NCI-H82 treated with DMSO at 0.1 percent for 48 hours (cell line): ENCODE results near the gene GMIP.

Experiments
- DNase-seq: peaks from one replicate; lab custom pipeline; 2025; ENCODE audit not compliant: unreplicated experiment; lab: John Stamatoyannopoulos, UW

Gene GMIP

DNA sequence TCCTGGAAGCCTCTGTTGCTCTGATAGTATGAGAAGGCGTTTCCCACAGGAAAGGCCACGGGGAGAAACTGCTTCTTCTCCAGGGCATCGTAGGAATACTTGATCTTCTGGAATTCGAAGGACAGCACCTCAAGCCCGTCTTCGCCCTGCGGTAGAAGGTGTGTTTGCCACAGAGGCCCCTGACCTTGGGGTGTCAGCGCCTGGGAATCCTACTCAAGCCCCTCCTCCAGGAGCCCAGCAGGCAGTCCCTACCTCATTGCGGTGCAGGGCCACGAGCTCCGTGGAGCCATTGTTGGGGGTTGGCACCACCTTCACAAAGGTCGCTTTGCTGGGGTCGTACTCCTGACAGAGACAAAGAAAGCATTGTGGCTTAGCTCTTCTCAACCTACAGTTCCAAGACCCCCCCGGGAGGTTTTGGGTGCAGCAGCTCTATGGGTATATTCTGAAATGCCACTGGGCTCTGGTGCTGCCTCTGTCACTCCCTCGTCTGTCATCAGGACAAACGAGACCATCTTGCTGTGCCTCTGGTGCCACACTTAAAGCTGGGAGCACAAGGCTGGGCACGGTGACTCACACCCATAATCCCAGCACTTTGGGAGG is 16.3 kb upstream of the GMIP start:
- DNase-seq: no peak

DNA sequence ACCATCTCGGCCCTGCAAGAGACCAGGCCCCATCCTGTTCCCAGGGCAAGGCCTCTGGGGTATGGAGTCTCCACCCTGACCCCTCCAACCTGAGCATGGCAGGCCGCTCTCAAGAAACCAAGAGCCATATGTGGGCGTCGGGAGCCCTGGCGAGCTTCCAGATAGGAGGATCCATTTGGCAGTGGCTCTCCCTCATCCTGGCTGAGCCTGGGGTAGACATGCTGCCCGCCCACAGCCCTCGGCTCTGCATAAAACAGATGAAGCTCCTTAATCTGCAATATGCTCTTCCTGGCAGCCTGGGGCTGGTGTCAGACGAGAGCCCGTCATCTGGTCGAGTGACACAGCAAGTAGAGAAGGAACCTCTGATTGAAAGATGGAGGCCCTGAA is 13.9 kb upstream of the GMIP start:
- peak; percentile 86 for DNase-seq

DNA sequence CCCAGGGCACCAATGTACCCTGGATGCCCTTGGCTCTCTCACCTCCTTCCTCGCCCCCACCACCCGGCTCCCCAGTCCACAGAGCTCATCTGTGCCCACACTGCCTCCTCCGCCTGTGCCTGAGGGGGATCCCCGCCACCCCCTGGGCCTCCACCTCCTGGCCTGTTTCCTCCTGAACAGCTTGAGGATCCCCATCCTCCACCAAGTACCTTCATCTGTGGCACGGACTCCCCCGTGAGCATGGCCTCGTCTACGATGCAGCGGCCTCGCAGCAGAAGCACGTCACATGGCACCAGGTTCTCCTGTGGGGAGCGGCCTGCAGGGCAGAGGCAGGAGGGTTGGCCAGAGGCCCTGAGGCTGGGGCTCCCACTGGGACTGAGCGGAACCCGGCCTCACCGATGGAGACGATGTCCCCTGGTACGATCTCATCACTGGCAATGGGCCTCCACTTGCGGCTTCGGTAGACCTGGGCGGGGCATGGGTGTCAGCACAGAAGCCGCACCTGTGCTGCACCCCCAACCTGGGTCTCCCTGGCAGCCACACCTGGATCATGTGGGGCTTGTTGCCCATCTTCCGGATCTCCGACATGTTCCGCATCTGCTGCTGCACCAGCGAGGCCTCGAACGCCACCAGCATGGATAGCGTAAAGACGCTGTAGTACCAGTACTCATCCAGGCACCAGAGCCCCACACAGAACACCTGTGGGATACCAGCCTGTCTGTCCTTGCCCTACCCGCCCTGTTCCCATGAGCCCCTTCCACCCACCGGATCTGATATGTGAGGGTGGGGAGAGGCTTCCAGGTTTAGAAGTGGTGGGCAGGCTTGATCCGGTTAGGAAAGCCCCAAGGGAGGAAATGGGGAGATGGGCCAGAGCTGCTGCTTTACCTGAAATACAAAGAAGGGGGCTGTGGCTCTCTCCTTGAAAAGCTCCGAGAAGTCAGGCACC is 13.3 kb upstream of the GMIP start:
- DNase-seq: no peak

DNA sequence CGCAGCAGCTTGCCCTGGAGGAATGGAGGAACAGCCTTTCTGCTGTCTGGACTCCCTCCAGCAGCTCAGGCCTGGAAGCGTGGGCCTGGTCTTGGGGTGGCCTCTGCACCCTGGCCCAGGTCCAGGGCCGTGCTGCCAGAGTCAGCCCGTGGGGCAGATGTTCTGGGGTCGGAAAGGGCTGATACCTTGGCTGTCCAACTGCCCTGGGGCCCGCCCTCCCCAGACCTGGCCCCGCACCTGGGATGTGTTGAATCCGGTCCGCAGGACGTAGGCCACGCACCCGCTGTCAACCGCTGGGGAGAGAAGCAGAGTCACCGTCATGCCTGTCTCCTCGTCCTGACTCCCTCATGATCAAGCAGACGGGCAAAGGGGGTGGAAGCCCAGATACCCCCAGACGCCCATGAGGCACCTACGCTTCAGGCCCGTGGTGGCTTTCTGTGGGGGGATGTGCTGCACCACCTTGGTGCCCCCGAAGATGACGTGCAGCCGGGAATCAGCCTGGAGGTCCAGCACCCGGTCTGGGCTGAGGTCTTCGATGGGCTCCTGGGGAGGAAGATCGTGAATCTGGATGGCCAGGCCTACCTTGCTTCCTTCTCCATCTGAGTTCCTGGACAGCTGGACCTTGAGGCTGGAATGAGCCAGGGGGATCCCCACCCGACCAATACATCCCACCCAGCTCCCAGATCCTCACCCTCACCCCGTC is 12.3 kb upstream of the GMIP start:
- DNase-seq: no peak

DNA sequence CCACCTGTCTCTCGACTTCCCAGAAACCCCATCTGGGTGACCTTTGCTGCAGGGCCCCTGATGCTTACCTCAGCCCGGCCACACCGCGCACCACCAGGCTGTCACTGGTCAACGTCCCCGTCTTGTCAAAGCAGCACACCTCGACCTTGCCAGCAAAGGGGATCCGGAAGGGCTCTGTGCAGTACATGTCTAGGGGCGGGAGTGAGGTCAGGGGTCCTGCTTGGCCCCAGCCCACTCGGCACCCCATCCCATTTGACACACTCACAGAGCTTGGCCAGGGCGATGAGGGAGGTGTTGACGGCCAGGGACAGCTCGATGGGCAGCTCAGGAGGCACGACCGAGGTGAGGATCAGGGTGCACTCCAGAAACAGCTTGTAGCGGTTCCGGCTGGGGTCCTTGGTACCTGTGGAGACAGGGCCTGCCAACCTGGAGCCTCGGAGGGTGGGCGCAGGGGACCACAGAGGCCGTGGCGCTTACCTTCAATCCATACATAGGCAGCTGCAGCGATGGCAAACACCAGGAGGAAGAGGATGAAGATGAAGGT is 11.7 kb upstream of the GMIP start:
- DNase-seq: no peak

DNA sequence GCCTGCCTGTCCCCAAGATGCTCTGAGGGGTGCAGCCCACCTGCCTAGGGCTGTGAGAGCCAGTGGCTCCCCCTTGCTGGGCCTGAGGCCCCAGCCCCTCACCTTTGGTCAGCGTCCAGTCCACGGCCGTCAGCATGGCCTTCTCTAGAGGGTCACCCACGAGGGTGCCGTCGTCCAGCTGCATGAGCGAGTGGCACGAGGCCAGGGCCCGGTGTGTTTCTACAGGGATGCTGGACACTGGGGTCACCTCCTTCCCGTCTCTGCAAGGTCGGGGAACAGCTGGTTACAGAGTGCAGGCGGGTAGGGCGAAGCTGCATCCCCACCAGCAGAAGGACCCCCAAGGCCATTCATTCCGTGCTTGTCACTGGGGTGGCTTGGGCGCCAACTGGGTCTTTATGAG is 11.0 kb upstream of the GMIP start:
- no peak for DNase-seq

DNA sequence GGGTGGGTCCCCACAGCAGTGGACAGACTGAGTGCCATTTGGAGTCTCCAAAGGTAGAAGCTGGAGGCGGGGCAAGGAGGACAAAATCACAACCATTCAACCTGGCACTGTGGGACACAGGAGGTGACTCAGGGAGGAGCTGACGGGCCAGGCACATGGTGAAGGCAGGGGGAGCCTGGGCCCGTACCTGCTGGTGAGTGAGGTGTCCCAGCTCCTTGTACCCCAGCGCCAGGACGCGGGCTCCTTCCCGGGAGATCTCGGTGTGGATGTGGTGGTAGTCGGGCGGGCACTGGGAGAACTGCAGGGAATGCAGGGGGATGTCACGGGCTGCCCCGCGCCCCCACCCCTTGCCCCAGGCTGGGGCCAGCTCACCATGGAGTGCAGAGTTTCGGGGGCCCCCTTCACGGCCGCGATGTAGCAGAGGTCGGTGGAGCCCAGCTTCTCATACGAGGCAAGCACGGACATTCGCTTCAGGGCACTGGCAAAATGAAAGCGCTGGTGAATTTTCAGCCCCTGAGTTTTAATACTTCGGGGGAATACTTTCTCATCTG is 10.2 kb upstream of the GMIP start:
- DNase-seq: no peak

DNA sequence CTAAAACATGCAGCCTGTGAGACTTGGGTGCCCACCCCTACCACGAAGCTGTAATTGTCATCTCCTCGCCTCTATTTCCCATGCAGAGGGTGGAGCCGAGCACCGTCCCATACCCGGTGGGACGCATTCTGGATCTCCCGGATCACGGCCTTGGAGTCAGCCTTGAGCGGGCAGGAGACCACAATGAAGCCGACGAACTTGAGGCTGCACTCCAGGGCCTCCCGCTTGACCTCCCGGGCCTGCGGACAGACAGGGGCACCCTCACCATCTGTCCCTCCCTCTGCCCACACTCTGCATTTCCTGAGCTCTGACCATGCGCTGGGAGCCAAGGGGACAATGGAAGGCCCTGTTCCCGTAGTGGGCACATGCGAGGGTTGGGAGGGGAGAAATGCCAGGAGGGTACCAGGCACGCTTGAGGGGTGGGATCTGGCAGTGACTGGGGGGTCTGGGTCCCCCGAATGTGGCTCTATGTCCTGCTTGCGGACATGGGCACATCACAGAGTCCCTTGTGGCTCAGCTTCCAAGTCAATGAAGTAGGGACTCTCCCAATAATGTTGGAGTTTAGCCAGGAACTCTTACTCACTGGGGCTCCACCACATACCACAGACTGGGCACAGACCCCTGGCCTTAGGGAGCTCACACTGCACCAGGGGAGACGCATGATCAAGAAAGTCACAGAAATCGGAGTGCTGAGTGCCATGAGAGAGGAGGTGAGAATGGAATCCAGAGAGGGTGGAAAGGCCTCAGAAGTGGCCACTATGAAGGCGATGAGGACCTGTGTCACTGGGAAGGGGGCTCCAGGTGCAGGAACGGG is 9.2 kb upstream of the GMIP start:
- no peak for DNase-seq

DNA sequence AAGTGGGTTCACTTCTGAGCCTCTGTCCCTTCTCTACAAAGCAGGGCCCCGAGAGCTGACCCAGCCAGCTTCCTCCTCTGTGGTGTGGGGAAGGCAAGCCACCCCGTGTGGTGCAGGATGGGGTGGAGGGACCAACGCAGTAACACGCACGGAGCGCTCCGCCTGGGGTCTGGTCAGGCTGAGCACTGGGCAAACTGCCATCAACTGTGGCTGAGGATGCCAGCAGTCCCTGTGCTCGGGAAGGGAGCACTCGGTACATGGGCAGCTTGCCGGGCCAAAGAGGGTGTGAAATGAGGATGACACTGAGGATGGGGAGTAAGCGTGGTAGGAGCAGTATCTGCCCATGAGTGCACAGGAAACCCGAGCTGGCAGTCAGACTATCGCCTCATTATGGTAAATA is 7.6 kb upstream of the GMIP start:
- DNase-seq: no peak

DNA sequence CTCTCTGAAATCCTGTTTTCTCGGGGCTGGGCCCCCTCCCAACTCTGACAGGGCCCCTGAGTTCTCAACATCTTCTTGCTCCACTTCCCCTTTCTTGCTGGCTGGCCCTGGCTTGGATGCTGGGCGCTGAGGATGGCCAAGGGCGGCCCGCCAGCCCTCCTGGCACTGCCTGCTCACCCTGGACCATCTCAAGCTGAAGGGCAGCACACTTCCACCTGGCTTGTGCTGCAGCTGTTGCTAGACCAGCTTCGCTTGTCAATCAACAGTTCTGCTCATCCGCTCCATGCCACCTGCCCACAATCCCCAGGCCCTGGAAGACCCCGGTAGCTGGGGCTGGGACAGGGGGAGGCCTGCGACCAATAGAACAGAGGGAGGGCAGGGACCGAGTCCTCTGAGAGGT is 6.9 kb upstream of the GMIP start:
- DNase-seq: no peak

DNA sequence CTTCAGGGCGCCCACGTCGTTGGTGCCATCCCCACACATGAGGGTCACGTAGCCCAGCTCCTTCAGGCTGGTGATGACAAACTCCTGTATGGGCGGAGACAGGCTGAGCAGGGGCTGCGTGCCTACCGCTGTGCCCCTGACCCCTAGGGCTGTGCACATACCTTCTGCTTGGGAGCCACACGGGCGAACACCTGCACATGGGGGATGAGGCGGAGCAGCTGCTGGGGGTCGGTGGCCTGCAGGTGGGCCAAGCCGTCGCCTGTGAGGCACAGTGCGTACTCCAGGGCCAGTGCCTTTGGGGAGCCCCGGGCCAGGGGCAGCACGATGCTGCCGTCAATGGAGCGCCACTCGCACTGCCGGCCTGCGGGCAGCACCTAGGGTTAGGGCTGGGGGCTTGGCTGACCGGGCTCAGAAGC is 6.1 kb upstream of the GMIP start:
- DNase-seq: no peak

DNA sequence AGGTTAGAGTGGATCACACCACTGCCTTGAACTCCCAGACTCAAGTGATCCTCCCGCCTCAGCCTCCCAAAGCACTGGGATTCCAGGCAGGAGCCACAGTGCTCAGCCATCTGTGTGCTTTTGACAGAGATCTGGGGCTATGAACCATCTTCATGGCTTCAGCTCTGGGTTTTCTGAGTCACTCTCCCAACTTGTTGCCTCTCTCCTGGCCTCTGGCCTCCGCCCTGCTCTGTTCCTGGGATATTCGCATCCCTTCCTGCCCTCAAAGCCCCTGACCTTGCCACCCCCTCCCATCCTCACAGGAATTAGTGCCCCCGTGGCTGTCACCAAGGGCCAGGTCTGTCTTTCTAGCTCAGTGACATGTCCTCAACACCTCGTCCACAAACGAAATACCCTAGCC is 5.7 kb upstream of the GMIP start:
- no peak for DNase-seq

DNA sequence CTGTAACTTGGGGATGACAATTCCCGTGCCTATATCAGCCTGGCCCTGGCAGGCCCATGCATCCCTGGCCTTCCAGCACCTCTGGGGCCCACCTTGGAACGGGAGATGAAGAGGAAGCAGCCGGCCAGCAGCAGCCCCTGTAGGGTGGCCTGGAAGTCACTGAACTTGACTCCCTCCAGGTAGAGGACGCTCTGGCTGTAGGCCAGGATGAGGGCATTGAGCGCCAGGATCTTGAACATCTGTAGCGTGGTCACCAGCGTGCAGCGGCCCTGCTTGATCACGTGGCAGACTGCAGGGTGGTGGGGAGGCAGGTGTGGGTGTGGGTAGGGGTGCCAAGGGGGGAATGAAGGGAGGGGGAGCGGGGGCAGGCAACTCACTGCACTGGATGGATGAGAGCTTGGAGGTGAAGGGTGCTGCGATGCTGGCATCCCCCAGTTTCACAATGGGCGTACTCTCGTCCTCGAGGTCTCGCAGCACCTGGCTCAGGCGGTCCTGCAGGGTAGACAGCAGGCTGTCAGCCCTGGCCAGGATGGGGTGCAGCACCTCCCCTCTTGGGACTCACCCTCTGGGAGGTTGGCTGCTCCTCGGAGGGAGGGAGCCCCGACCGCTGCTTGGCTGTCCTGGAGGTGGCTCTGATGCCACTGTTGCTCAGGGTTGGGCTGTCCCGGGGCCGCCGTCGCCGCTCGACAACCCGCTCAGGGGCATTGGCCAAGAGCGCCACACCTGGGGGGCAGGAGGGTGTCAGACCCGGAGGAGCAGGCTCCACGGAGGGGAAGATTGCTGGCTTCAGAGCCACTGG is 3.8 kb upstream of the GMIP start:
- DNase-seq: no peak

DNA sequence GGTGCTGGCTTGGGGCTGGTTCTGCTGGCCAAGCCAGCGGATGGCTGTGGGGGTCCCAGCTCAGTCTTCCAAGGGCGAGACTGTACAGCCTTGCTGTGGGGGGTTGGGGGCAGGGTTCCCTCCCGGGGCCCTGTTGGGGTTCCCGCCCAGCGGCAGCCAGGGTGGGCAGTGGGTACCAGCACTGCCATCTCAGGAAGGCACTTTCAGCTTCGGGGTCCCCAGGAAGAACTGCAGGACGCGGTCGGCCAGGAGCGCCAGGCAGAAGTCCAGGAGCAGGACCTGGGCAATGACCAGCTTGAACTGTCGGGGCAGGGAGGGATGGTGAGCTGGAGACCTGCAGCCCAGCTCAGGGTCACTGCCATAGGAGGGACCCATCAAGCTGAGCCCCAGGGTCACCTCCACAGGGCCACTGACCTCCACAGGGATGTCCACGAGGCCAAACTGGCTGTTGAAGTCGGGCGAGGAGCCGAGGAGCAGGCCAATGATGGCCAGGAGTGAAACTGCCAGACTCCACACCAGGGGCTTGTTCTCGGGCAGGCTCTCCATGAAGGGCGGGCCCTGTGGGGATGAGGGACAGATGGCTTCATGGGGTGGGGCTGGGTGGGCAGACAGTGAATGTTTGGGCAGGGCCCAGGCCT is 1.9 kb upstream of the GMIP start:
- DNase-seq: no peak

DNA sequence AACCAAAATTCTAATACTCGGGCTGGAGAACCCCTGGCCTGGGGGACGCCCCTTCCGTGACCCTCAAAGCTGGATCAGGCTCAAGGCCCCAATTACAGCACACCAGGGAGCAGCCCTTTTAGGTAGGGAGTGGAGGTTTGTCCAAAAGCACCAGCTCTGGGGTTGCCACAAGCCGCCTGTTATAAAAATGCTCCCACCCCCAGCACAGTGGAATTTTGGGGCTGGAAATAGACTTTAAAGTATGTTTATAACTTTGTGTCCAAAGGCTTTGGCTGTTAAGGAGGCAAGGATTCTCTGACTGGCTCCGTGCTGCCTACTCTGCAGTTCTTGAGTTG is 564 bp upstream of the GMIP start:
- DNase-seq: no peak

DNA sequence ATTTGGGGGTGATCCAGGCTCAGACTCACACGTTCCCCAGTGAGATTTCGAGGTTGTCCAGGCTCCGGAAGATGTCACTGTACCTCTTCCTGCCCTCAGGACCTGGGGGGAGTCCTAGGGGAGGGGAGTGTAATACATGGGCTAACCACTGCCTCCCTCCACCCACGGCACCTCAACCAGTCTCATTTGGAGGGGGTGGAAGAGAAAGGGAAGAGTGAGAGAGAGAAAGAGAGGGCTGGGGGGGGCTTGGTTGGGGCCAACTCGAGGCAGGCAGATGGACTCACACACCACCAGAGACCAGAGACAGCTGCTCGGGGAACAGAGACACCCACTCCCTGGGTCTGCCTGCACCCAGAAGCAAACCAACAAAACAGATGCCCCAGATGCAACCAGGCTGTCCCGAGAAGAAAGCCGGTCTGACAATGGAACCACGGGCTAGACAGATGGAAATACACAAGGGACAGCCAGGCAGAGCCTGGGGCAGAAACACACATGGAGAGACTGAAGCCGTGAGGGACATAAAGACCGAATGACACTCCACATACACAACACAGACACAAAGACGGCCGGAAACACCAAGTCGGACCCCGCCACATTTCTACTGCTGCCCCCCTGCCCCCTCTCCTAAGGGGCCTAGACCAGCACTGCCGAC is 825 bp downstream of the GMIP start:
- no peak for DNase-seq

DNA sequence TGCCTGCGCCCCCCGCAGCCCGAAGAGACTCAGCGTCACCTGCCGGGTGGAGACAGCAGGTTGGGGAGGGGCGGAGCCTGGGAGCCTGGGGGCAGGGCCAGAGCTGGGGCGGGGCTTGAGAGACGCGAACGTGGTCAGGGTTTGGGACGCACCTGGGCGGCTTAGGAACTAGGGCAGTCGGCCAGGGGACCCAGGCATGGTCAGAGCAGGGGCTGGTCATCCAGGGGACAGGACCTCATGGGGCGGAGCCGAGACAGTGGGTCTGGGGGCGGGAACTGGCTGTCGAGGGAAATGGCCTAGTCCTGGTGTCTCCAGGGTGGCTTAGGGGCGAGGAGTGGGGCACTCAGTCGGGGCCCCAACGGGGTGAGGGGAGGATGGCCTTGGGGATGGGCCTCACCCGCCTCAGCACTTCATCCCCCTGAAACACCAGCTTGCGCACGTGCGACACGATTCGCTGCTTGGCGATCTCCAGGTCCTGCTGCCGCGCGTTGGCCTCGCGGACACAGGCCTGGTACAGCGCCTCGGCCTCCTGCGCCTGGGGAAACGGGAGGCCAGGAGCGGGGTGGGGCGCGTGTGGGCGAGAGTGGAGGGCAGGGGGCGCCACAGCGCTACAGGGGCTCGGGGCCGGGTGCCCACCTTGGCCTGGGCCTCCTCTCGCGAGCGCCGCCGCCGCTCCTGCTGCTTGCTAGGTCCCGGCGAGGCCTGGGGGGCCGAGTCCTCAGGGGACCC is 5.8 kb downstream of the GMIP start:
- no peak for DNase-seq

DNA sequence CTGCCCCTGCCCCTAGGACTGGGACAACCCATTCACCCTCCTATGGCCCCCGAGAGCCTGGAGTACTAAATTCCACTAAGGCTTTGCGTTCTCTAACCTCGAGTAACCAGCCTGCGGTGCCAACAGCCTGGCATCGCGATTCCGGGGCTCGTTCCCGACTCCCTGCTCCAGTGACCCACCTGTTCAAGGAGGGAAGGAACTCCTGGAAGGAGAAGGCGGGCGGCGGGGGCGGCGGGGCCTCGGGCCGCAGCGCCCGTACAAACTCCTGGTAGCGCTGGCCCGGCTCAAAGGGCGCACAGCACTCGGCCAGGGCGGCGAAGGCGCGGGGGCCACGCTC is 6.3 kb downstream of the GMIP start:
- no peak for DNase-seq
